NCI-H2227 (cell line): ENCODE data around the gene SAMD15.
A peak's percentile ranks its signal among the peaks of the same experiment; 100 is the strongest.
"Not testable (repeated sequence)": the region's sequence is repeated elsewhere in the genome, so short reads cannot be mapped to it uniquely, and the experiment has no call there.

Experiments
- DNase-seq: peaks from one replicate; lab custom pipeline; 2025; ENCODE audit not compliant: unreplicated experiment; lab: John Stamatoyannopoulos, UW

The SAMD15 gene

DNA sequence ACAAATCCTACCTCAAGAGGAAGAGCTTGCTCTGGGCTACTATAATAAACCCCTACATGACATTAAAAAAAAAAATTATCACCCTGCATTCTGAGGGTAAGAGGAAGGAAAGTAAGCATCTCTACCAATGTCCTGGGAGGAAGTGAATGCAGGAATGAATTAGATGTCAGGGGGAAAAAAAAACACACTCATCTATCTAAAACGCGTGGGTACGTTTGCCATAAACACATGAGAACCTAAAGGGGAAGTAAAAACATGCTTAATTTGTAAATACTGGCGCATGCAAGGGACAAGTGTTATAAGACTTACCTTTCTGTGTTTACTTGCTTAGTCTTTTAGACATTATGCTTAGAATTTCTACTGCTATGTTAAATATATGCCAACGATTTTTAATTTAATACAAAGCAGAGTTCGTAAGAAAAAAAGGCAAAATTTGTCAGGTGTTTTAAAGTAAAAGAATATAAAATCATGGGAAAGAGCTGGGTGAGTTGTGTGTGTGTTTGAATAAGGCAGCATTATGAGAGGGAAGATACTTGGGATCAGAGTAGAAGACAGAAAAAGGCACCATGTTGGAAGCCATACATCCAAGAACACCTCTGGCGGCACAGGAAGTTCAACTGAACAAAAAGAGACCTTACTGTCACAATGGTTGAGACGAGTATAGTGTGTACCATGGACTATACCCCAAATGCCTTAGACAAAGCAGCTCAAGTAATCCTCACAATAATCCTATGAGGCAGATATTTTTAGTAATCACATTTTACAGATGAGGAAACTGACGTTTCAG lies 1.8 kb upstream of the SAMD15 start:
- DNase-seq: no peak

DNA sequence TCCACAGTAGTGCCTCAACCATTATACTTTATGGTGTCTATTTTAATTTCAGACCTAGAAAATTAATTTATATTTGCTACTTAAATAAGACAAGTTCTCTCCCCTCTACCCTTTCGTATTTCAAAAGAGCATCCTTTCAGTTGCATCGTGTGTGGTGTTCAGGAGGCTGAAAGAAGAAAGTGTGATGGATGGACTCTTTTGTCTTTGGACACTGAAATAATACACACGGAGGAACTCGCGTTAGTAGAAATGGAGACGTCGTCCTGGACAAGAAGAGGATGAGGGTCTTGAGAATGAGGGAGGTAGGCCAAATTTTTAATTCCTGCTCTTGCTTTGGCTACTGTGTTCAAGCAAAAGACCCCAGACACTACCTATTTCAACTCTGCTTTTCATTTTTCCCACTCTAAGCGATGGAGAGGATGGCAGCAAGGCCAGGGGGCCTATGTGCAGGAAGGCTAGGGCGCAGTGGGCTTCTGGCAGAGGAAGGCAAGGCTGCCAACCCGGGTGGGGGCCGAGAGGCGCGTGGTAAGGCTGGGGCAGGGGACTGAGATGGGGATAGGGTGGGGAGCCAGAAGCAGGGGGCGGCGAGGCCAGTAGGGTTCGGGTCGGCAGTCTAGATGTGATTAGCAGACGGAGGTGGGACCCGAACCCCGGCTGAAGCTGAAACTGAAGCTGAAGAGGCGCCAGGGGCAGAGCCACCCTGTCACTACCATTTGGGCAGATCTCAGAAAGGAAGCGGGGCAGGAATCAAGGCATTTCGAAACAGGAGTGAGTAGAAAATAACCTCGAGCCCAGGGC lies 1.0 kb upstream of the SAMD15 start:
- DNase-seq: peak; percentile 29

DNA sequence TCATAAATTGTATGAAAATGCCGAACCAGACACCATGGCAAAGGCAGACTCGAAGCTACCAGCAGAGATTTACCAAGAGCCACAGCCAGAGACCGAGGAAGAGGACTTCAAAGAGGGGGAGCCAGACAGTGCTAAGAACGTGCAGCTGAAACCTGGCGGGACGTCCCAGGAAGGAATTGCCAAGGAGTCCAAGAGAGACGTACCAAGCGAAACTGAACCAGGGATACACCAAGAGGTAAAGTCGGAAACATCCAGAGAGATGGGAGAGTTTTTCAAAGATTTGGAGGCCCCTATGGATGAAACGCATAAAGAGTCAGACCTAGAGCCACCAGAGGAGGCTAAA lies 294 bp downstream of the SAMD15 start:
- DNase-seq: no peak

DNA sequence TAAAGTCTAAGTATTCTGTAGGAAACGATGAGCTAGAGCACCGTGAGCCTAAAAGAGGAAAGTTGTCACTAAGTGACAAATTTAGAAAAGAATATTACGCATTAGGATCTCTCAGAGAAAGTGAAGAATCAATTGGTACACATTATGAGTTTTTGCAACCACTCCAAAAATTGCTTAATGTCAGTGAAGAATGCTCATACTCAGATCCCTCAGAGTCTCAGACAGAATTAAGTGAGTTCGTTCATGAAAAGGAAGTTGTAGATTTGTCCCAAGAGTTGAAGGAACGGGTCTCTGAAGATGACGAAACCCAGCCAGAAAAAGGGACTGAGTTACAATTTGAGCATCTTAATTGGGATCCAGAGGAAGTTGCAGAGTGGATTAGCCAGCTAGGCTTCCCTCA lies 1.5 kb downstream of the SAMD15 start:
- no peak for DNase-seq

DNA sequence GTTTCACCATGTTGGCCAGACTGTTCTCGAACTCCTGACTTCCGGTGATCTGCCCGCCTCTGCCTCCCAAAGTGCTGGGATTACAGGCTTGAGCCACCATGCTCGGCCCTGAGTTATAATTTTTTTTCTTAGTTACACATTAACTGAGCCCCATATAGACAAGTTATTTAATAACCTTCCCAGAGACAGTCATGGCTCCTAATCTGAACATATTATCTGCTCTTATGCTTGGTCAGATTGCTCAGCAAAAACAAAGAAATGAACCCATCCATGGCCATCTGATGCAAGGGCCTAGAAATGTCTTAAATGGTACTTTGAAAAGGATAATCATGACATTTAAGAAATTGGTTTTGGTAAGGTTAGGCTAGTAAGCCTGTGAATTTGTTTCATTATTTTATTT lies 13.0 kb downstream of the SAMD15 start:
- no peak for DNase-seq

DNA sequence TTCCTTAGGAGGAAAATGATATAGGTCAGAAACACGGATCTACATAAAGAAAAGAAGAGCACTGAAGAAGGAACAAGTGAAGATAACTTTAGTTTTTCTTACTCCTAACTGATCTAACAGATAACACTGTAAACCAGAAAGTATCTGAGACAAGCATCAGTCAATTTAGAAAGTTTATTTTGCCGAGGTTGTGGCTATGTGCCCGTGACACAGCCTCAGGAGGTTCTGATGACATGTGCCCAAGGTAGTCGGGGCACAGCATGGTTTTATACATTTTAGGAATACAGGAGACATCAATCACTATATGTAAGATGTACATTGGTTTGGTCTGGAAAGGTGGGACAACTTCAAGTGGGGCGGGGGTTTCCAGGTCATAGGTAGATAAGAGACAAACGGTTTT lies 23.0 kb downstream of the SAMD15 start:
- DNase-seq: no peak

DNA sequence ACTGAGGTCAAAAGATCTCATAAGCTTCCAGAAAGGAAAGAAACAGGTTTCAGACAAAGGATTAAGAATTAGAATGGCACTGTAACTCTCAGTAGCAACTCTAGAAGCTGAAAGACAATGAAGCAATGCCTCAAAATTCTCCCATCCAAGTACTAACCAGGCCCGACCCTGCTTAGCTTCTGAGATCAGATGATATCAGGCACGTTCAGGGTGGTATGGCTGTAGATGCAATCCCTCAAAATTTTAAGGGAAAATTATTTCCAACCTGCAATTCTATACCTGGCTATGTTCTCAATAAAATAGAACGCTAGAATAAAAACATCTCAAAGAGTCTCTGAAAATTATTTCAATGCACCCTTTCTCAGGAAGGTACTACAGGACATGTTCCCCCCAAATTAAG lies 26.6 kb downstream of the SAMD15 start:
- DNase-seq: no peak

DNA sequence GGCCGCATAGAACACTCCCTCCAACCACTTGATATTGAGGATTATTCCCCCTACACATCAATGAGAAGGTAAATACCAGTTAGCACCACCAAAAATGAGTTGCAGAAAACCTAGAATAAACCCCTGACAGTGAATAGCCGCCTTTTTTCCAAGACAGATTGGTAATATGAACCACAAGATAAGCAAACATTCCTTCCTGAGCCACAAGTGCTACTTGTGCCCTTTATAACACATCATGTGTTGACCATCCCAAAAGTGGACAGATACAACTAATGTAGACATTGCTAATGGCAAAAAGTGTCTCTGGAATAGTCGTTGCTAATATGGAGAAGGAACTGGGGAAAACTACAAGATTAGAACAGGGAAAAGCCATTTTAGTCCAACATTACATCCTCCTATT lies 28.9 kb downstream of the SAMD15 start:
- no peak for DNase-seq

DNA sequence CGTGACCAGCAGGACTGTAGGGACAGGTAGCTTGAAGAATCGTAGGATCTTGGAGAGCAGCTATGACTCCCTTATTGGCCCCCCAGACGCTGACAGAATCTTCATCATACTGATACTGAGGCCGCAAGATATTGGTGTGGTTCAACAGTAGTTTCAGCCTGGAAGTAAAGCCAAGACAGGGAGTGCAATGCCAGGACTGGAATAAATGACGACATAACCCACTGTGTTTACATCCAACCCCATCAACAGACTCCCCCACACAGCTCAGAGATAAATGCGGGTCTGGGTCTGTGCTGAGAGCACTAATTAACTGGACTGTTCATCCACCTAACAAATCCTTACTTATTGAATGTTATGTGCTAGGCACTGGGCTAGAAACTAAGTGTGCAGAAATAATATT lies 29.5 kb downstream of the SAMD15 start:
- DNase-seq: no peak

DNA sequence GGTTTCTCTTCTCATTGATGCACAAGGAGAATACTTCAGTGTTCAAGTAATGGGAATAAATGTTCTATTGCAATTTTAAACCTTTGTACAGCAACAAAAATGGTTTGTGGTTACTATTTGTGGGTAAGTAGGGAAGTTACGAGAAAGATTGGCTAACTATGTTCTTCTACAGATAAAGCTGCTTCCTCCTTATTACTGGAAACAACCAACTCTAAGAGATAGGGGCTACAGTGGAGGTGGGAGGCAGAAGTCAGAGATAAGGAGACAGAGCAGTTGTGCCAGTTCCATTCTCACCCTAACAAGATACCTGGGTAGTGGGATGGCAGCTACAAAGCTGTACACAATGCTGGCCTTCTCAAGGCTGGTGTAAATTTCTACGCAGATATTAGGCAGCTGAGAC lies 30.0 kb downstream of the SAMD15 start:
- DNase-seq: no peak

DNA sequence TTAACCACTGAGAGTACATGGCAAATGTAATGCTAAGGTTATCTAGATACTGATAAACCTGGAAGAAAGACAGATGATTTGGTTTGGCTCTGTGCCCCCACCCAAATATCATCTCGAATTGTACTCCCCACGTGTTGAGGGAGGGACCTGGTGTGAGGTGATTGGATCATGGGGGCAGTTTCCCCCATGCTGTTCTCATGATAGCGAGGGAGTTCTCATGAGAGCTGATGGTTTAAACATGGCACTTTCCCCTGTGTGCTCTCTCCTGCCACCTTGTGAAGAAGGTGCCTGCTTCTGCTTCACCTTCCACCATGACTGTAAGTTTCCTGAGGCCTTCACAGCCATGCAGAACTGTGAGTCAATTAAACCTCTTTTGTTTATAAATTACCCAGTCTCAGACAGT lies 32.0 kb downstream of the SAMD15 start:
- no peak for DNase-seq

DNA sequence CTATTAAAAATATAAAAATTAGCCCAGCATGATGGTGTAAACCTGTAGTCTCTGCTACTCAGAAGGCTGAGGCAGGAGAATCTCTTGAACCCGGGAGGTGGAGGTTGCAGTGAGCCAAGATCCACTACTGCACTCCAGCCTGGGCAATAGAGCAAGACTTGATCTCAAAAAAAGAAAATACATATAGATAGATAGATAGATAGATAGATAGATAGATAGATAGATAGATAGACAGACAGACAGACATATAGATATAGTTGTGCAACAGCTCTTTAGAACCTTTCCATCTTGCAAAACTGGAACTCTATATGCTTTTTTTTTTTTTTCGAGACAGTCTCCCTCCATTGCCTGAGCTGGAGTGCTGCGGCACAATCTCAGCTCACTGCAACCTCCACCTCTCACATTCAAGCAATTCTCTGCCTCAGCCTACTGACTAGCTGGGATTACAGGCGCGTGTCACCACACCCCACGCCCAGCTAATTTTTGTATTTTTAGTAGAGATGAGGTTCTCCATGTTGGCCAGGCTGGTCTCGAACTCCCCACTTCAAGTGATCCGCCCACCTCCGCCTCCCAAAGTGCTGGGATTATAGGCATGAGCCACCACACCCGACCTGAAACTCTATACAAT lies 38.3 kb downstream of the SAMD15 start:
- not testable (repeated sequence) for DNase-seq

DNA sequence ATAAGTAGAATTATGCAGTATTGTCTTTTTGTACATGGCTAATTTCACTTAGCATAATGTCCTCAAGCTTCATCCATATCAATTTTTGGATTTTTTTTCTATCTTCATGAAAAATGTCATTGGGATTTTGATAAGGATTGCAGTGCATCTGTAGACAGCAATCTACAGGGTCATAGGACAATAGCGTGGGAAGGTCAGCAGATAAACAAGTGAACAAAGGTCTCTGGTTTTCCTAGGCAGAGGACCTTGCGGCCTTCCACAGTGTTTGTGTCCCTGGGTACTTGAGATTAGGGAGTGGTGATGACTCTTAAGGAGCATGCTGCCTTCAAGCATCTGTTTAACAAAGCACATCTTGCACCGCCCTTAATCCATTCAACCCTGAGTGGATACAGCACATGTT lies 38.9 kb downstream of the SAMD15 start:
- DNase-seq: not testable (repeated sequence)

DNA sequence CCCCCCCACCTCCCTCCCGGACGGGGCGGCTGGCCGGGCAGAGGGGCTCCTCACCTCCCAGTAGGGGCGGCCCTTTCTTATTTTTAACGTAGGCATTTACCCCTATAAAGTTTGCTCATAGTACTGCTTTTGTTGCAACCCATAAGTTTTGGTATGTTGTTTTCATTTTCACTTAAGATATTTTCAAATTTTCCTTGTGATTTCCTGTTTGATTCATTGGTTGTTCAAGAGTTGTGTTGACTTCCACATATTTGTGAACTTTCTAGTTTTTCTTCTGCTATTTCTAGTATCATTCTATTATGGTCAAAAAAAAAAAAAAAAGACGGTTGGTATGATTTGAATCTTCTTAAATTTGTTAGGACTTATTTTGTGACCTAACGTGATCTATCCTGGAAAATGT lies 39.7 kb downstream of the SAMD15 start:
- no peak for DNase-seq

DNA sequence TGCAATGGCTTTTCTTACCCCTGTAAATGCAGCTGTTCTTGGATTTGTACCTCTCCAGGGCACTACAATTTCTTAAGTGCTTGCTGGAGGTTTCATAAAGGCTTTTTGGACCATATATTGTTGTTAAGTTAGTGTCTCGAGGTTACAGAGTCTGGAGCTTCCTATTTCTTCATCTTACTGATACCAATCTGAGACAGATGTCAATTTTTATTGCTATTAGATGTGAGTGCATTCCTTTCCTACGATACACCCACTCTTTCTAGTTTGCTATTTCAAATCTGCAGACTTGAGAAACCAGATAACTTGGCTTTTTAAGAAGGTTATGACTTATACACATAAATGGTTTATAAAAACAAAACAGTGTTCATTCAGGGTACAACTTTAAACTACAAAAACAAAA lies 44.0 kb downstream of the SAMD15 start:
- no peak for DNase-seq

DNA sequence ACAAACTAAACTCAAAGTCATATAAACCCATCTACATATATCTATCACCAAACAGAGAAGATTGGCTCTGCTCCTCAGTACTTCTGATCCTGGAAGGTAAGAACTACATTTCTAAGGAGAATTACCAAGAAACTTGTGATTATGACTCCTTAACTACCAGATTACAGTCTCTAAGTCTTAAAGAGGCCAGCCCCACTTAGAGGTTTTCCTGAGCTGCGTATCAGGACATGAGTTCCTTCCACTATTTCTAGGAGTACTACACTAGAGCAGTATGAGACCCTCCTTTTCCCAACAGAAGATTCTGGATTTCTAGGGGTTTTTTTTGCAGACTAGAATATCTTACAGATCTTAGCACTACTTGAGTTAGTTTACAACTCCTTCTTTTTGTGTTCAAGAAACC lies 46.2 kb downstream of the SAMD15 start, which contains the start of gene NOXRED1:
TSS of gene NOXRED1 (minus strand) at position 101 of the 400 bp plus-strand sequence. CDS start 634 bp downstream, outside the sequence.
- DNase-seq: no peak

DNA sequence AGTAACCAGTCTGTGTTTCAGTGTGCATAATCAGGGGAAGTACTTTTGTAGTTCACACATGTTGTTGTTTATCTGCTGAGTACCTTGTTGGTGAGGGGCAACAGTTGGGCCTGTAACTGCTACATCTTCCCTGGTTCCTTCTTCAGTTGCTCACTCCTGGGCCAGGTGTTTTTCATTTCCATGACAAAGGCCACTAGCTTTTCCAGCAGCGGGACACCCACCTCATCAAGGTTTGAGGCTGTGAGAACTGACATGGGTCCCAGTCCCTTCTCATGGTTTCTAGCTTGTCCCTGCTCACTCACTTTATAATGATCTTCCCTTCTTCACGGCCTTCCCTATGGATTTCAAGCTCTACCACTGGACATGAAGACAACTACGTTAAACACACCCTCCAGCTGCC lies 47.7 kb downstream of the SAMD15 start:
- no peak for DNase-seq

DNA sequence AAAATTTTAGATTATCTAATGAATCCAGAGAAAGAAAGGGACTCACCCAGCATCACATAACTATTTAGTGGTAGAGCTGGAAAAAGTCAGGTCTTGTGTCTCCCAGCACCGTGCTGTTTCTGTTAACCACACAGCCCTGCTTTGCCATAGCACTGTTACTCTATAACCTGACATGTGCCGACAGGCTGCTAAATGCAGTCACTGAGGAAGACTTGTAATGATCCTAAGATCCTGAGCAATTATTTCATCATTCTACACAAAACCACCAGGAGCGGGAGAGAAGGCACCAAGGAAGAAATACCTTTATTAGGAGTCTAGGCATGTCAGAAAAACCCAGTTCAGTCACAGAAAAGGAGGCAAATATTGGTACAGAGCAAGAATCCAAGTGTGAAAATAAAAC lies 49.2 kb downstream of the SAMD15 start:
- no peak for DNase-seq

DNA sequence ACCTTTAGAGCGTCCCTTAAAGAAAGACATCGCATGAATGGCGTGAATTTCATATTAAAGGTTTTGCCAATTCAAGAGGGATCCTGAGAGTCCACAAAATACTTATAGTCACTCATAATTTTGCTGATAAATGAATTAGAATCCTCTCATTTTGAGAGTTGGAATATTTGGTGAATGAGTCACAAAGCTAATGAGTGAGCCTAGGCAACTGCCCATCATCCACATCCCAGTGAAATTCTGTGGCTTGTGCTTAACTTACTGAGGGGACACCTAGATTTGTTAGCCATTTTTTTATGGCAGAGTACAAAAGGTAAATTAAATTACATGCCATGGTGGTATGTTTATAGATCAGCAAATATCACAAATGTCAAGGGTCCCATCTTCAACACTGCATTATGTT lies 58.9 kb downstream of the SAMD15 start:
- no peak for DNase-seq

DNA sequence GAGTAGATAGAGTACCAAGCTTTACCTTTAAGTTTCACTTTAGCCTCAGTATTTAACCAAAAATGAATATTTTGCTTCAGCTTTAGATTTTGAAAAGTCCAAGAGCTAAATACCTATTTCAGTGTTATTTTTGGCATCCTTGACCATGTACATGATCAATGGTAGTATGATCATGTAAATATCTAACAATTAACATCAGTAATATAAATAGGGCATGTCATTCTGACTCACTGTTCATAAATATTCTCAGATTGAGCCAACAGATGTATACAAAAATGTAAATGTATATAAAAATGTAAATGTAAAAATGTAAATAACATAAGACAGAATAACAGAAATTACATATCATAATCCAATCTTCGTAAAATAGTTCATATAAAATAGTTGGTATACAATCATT lies 61.4 kb downstream of the SAMD15 start:
- no peak for DNase-seq

DNA sequence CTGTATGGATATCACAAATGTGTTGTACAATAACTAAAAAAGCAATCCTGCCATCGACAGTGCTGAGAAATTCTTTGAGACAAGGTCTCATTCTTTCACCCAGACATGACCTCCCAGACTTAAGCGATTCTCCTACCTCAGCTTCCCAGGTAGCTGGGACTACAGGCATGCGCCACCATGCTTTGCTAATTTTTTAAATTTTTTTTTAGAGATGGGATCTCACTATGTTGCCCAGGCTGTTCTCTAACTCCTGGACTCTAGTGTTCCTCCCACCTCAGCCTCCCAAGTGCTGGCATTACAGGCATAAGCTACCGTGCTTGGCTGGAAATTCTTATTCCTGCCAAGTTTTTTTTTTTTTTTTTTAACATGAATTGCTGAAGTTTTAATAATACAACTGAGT lies 62.7 kb downstream of the SAMD15 start:
- no peak for DNase-seq
